Esophagus squamous epithelium (tissue), 4 donors: ENCODE data around the gene CIB2.

Source experiments
- CTCF ChIP-seq, 6 experiments: fragments of 450-650 bp in 4 of 6; fragments of 200-600 bp in 2 of 6; sonication (generic) in 2 of 6; IDR thresholded peaks; one replicate each; pipeline ENCODE4 v1.5.1; 2016 to 2019; ENCODE audit warnings: antibody characterized with exemption in 6 of 6, mild to moderate bottlenecking in 4 of 6, moderate library complexity in 4 of 6
- POLR2A ChIP-seq, 4 donors: fragments of 450-650 bp; IDR thresholded peaks; one replicate each; pipeline ENCODE4 v1.6.1; 2017; ENCODE audit warnings: antibody characterized with exemption in 4 of 4, mild to moderate bottlenecking in 4 of 4, moderate library complexity in 3 of 4

- TF ChIP-seq CTCF (IDR thresholded peaks at IDR 0.05) (no peak), POLR2A (IDR thresholded peaks at IDR 0.05) (no peak)
Observed at GRCh38 chr15:78175330-78175729, 44.1 kb upstream of the CIB2 start.
